Cerebellar nuclear complex (tissue), 1 donor: ENCODE results near the gene DALRD3.

Experiments used
- DNase-seq, 2 experiments: peaks; one replicate each; lab custom pipeline; 2025; lab: John Stamatoyannopoulos, UW

The DALRD3 gene

GRCh38 chr3:48980295-48980694, 38.1 kb downstream of the DALRD3 start:
- no peak for DNase-seq

DNA sequence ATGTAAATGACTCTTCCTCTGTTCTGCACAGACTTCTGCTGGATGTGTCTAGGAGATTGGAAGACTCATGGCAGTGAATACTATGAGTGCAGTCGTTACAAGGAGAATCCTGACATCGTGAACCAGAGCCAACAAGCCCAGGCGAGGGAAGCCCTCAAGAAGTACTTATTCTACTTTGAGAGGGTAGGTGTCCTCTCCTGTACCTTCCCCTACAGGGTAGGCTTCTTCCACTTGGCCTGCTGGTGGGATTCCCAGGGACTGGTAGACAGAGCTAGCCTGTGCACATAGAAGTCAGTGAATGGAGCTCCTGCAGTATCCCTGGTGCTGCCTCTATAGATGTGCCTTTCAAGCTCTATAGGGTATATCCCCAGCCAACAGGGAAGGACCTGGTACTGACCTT, 38.9 kb downstream of the DALRD3 start:
- no peak for DNase-seq

DNA sequence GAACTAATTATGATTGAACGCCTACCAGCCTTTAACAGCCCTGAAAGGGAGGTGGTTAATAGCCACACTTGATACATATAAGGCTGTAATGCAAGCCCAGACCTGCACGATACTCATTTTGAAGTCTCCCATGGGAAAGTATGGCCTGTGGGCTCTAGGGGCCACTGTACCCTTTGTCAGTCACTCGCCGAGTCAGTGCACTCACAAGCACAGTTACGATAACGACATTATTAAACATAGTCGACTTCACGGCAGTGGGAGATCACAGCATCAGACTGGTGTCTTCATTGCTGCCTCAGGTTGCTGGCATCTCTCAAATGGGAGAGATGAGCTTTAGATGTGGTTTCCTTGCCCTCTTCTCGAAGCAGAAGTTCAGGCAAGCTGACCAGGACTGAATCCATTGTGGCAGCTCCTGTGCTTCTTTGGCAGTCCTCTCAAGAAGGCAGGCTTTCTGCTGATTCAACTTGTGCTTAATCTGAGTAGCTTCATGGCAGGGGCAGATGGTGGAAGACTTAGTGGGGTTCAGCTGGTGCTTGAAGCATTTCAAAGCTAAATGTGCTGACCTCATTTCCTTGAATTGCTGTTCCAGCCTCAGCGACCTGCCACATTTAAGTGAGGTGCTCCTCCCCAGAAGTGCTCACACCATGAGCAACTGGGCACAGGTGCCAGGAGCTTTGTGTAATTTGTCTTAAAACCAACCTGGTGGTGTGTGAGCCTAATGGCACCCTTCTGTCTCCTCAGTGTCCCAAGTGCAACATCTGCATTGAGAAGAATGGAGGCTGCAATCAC, 44.1 kb downstream of the DALRD3 start:
- no peak for DNase-seq

- DNase-seq: no peak
Measured at GRCh38 chr3:48970586-48970985, 47.8 kb downstream of the DALRD3 start.

DNA sequence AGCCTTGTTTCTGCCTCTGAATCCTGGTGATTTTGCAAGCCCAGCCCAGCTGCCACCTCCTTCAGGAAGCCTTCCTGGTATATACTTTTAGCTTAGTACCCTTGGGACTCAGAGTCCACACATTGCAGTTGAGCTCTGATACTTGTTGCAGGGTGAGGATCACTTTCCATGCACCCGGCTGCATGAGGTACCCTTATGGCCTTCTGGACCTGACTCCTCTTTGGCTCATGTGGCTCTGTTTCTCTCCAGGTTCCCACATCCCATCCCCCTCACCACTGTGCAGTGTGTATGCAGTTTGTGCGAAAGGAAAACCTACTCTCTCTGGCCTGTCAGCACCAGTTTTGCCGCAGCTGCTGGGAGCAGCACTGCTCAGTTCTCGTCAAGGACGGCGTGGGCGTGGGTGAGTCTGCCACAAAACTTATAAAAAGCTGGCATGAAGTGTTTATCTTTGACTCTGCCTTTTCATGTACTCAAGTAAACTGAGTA, 51.5 kb downstream of the DALRD3 start:
- no peak for DNase-seq

DNA sequence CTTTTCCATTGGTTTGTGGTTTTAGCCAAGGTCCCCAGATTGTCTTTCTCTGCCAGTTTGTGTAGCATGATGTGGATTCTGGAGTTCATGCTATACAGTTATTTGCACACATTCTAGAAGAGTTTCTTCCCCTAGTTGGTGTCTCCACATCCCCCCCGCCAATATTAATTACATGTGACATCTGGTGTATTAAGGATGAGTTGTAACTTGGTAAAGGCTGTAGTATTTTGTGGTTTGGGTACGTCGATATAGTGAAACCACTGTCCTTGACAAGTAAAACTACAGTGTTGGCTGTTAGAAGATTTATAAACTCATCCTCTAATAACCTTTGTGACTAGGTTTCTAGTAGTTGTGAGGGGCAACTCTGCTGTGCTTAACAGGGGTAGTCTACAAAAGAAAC, 52.0 kb downstream of the DALRD3 start:
- no peak for DNase-seq
